MCF 10A (cell line): ENCODE data around the gene NAPEPLD. TPM values are rescaled to one million over a fixed set of nuclear protein-coding genes. Genes with fewer than 3 reads are reported as not detected.

Source experiments
- BruUV-seq: library from RNA; stranded (reverse); fragments of 400-500 nt; replicated peaks from 2 replicates; lab custom pipeline; 2021; lab: Mats Ljungman, UMichigan
- CTCF ChIA-PET: fragments of 300-600 bp; sonication (Branson Sonifier 250); formaldehyde crosslinking; extraction: SDS; loops from one replicate; lab custom pipeline; 2021; ENCODE audit warnings: antibody characterized with exemption, inconsistent platforms; lab: Yijun Ruan, JAX
- POLR2A ChIA-PET: fragments of 300-600, 350-650 bp; sonication (Branson Sonifier 250); formaldehyde crosslinking; extraction: SDS; loops from one replicate; lab custom pipeline; 2020; ENCODE audit warnings: antibody characterized with exemption, inconsistent platforms; lab: Yijun Ruan, JAX
- DNase-seq: peaks from one replicate; pipeline ENCODE4 v3.0.0-alpha.2; 2018; ENCODE audit not compliant: unreplicated experiment
- H3K27ac Mint-ChIP-seq: one replicate; pipeline ENCODE4 v1.8.0; 2022; ENCODE audit warnings: mild to moderate bottlenecking, low read depth, mixed read lengths; ENCODE audit not compliant: unreplicated experiment
- H3K27me3 Mint-ChIP-seq: one replicate; pipeline ENCODE4 v1.8.0; 2022; ENCODE audit warnings: mixed read lengths; ENCODE audit not compliant: insufficient read depth, unreplicated experiment
- H3K36me3 Mint-ChIP-seq: one replicate; pipeline ENCODE4 v1.8.0; 2022; ENCODE audit warnings: mild to moderate bottlenecking, moderate library complexity, mixed read lengths; ENCODE audit not compliant: insufficient read depth, unreplicated experiment
- H3K4me1 Mint-ChIP-seq: one replicate; pipeline ENCODE4 v1.8.0; 2022; ENCODE audit warnings: mixed read lengths; ENCODE audit not compliant: insufficient read depth, unreplicated experiment
- H3K4me3 Mint-ChIP-seq: one replicate; pipeline ENCODE4 v1.8.0; 2022; ENCODE audit warnings: mild to moderate bottlenecking, moderate library complexity, mixed read lengths; ENCODE audit not compliant: unreplicated experiment
- H3K9me3 Mint-ChIP-seq: one replicate; pipeline ENCODE4 v1.8.0; 2022; ENCODE audit warnings: mixed read lengths; ENCODE audit not compliant: unreplicated experiment
- intact Hi-C: fragments of 100-400 bp; cut with micrococcal nuclease; formaldehyde crosslinking; loops from 2 replicates; pipeline ENCODE4 v1.14.1; 2022
- total RNA-seq: library from RNA; stranded (reverse); gene quantifications from 2 replicates; pipeline ENCODE4 v1.2.3, GENCODE V29; 2022
- TF ChIP-seq, protein P1 (sequence below): fragments of 200-600 bp; IDR thresholded peaks from one replicate; pipeline ENCODE4 v1.8.0; 2022; ENCODE audit warnings: antibody characterized with exemption, mild to moderate bottlenecking; ENCODE audit not compliant: unreplicated experiment

NAPEPLD gene
- total RNA-seq, 1 experiment from 2014 or later: 6.1 TPM

GRCh38 chr7:103130901-103131624, 17.8 kb downstream of the NAPEPLD start:
- BruUV-seq: no TSS peak

GRCh38 chr7:103129702-103130549, 19.0 kb downstream of the NAPEPLD start:
- BruUV-seq: no TSS peak
- H3K27me3 Mint-ChIP-seq: no peaks in the 10 kb centered on the region
- ChIA-PET POLR2A (interaction anchor here (0.8 to 2.6 kb wide), 6 partner anchors 14 to 56 kb away, joined by 3 to 11 read pairs (median 4); partner anchors contain the start of genes ARMC10, FBXL13 and NAPEPLD), CTCF (interaction anchor here (0.7 to 2.0 kb wide), 8 partner anchors 9 to 68 kb away, joined by 3 to 11 read pairs (median 4); no protein-coding TSS in a partner anchor)
- no peak overlapping the region for H3K4me3 Mint-ChIP-seq
- H3K36me3 Mint-ChIP-seq: peaks cover 14% of the 10 kb centered on the region
- intact Hi-C loops: no loop called here
- DNase-seq: no peak
- H3K9me3 Mint-ChIP-seq: no peaks in the 10 kb centered on the region
- H3K4me1 Mint-ChIP-seq: peaks cover 8% of the 10 kb centered on the region
- TF ChIP-seq, protein P1, sequence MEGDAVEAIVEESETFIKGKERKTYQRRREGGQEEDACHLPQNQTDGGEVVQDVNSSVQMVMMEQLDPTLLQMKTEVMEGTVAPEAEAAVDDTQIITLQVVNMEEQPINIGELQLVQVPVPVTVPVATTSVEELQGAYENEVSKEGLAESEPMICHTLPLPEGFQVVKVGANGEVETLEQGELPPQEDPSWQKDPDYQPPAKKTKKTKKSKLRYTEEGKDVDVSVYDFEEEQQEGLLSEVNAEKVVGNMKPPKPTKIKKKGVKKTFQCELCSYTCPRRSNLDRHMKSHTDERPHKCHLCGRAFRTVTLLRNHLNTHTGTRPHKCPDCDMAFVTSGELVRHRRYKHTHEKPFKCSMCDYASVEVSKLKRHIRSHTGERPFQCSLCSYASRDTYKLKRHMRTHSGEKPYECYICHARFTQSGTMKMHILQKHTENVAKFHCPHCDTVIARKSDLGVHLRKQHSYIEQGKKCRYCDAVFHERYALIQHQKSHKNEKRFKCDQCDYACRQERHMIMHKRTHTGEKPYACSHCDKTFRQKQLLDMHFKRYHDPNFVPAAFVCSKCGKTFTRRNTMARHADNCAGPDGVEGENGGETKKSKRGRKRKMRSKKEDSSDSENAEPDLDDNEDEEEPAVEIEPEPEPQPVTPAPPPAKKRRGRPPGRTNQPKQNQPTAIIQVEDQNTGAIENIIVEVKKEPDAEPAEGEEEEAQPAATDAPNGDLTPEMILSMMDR: no peak
- H3K27ac Mint-ChIP-seq: no peak overlapping the region

More at GRCh38 chr7:103130901-103131624, 17.8 kb downstream of the NAPEPLD start:
- peak overlapping the region; percentile 36 for H3K27ac Mint-ChIP-seq
- POLR2A ChIA-PET: interaction anchor here (0.6 to 2.6 kb wide), 9 partner anchors 13 to 57 kb away, joined by 3 to 11 read pairs (median 3); partner anchors contain the start of genes ARMC10, FBXL13 and NAPEPLD
- no peaks in the 10 kb centered on the region for H3K27me3 Mint-ChIP-seq
- DNase-seq: peak; percentile 66
- peaks cover 8% of the 10 kb centered on the region for H3K4me1 Mint-ChIP-seq
- CTCF ChIA-PET: interaction anchor here (0.6 to 2.0 kb wide), 13 partner anchors 10 to 1261 kb away, joined by 3 to 11 read pairs (median 4); no protein-coding TSS in a partner anchor
- peaks cover 12% of the 10 kb centered on the region for H3K36me3 Mint-ChIP-seq
- TF ChIP-seq, protein P1: no peak
- H3K9me3 Mint-ChIP-seq: no peaks in the 10 kb centered on the region
- intact Hi-C loops: no loop called here
- peak overlapping the region; percentile 4 for H3K4me3 Mint-ChIP-seq

- H3K36me3 Mint-ChIP-seq: peaks cover 25% of the 10 kb centered on the region
- POLR2A ChIA-PET: no interaction called here
- no peak overlapping the region for H3K27ac Mint-ChIP-seq
- no TSS peak for BruUV-seq
- no peak overlapping the region for H3K4me3 Mint-ChIP-seq
- no peaks in the 10 kb centered on the region for H3K9me3 Mint-ChIP-seq
- CTCF ChIA-PET: interaction anchor here (0.7 kb wide), 1 partner anchor 202 kb away, joined by 4 read pairs; no protein-coding TSS in a partner anchor
- no peak for DNase-seq
- TF ChIP-seq, protein P1: no peak
- H3K4me1 Mint-ChIP-seq: peaks cover 8% of the 10 kb centered on the region
- intact Hi-C loops: no loop called here
- no peaks in the 10 kb centered on the region for H3K27me3 Mint-ChIP-seq
These were observed 21.9 kb downstream of the NAPEPLD start for GRCh38 chr7:103127006-103127405.
